Gastrocnemius medialis (tissue), 4 donors: ENCODE data around the gene CAPN13. TPM values are rescaled to one million over a fixed set of nuclear protein-coding genes. Genes with fewer than 3 reads are reported as not detected.

Experiments used
- ATAC-seq, 2 donors: fragments of 150-250 bp; one replicate each; pipeline ENCODE4 v1.9.1; 2016
- DNase-seq, 2 donors: peaks; one replicate each; pipeline ENCODE4 v3.0.0-alpha.2; 2019
- H3K27ac ChIP-seq, 4 donors: fragments of 200-600 bp; sonication (generic); 1 replicate in 1 of 4; 2 replicates in 3 of 4; pipeline ENCODE4 v1.5.1; 2016 to 2018; ENCODE audit warnings: mild to moderate bottlenecking in 2 of 4, moderate library complexity in 1 of 4
- H3K27me3 ChIP-seq, 3 donors: fragments of 200-600 bp; sonication (generic) in 2 of 3; 1 replicate in 1 of 3; 2 replicates in 2 of 3; pipeline versions ENCODE4 v1.5.1 to v1.6.0; 2016 to 2019; ENCODE audit warnings: mild to moderate bottlenecking in 1 of 3, moderate library complexity in 1 of 3
- H3K36me3 ChIP-seq, 2 donors: fragments of 200-600 bp; sonication (generic) in 1 of 2; one replicate each; pipeline ENCODE4 v1.5.1; 2017 to 2018
- H3K4me1 ChIP-seq, 2 donors: fragments of 200-600 bp; sonication (generic) in 1 of 2; one replicate each; pipeline ENCODE4 v1.5.1; 2016 to 2017; ENCODE audit warnings: mild to moderate bottlenecking in 2 of 2
- H3K4me3 ChIP-seq, 4 donors: fragments of 200-600 bp; sonication (generic) in 3 of 4; 1 replicate in 1 of 4; 2 replicates in 3 of 4; pipeline ENCODE4 v1.5.1; 2016 to 2019; ENCODE audit warnings: mild to moderate bottlenecking in 2 of 4
- H3K9me3 ChIP-seq, 3 donors: fragments of 200-600 bp; sonication (generic) in 2 of 3; 1 replicate in 1 of 3; 2 replicates in 2 of 3; pipeline ENCODE4 v1.5.1; 2016 to 2019
- CTCF ChIP-seq, 5 experiments: fragments of 450-650 bp in 3 of 5; fragments of 200-600 bp in 2 of 5; sonication (generic) in 2 of 5; IDR thresholded peaks in 4 of 5; conservative IDR thresholded peaks in 1 of 5; 1 replicate in 4 of 5; 2 replicates in 1 of 5; pipeline ENCODE4 v1.5.1; 2016 to 2019; ENCODE audit warnings: antibody characterized with exemption in 5 of 5, mild to moderate bottlenecking in 3 of 5, moderate library complexity in 3 of 5
- POLR2A ChIP-seq, 2 donors: fragments of 450-650 bp; IDR thresholded peaks; one replicate each; pipeline ENCODE4 v1.6.1; 2017; ENCODE audit warnings: antibody characterized with exemption in 2 of 2, mild to moderate bottlenecking in 2 of 2, moderate library complexity in 2 of 2
- in situ Hi-C, 4 donors: fragments of 200-750 bp; cut with MboI; loops; one replicate each; pipeline versions ENCODE4 v1.15.0 to v1.8.0; 2017; ENCODE audit warnings: low sequenced_read_pairs in 4 of 4
- intact Hi-C: fragments of 100-400 bp; cut with DNase I; formaldehyde crosslinking; loops from one replicate; pipeline ENCODE4 v1.15.1; 2023; ENCODE audit warnings: low total_unique reads
- total RNA-seq, 4 donors: library from RNA; depleted of rRNA; stranded (reverse); fragments of >200 nt; gene quantifications; one replicate each; pipeline versions ENCODE4 v1.1.0 to v1.2.3, GENCODE V29; 2016

CAPN13 gene
- total RNA-seq, 4 donors from 2014 or later: 0.53 TPM; not detected in 3

DNA sequence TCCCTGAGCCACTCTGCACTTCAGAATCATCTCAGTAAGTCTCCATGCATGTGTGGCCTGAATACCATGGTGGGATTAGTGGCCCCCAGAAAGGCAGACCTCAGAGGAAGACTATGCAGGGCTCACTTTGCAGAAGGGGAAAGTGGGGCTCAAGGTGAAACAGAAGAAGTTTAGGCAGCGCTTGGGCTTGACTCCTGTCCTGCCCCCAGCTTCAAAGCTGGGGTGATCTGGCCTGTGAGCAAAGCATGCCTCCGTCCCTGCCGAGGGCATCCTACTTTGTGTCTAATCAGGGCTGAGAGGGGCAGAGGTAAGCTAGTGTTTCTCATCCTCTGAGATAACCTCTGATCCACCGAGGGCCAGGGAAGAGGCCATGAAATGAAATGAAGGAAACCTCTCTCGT, 7.9 kb downstream of the CAPN13 start:
- TF ChIP-seq CTCF (IDR thresholded peaks at IDR 0.05 in 4 of 5, conservative IDR thresholded peaks at IDR 0.05 in 1 of 5) (no peak), POLR2A (IDR thresholded peaks at IDR 0.05) (no peak)
- H3K4me3 ChIP-seq: no peak overlapping the region
- in situ Hi-C loops: no loop called here
- no peak overlapping the region for H3K27ac ChIP-seq
- intact Hi-C loops: no loop called here
- H3K36me3 ChIP-seq: no peaks in the 10 kb centered on the region
- H3K4me1 ChIP-seq: peaks cover 0 to 5% of the 10 kb centered on the region in 2 donors
- DNase-seq: no peak
- H3K9me3 ChIP-seq: no peaks in the 10 kb centered on the region
- no peak for ATAC-seq
- no peaks in the 10 kb centered on the region for H3K27me3 ChIP-seq

DNA sequence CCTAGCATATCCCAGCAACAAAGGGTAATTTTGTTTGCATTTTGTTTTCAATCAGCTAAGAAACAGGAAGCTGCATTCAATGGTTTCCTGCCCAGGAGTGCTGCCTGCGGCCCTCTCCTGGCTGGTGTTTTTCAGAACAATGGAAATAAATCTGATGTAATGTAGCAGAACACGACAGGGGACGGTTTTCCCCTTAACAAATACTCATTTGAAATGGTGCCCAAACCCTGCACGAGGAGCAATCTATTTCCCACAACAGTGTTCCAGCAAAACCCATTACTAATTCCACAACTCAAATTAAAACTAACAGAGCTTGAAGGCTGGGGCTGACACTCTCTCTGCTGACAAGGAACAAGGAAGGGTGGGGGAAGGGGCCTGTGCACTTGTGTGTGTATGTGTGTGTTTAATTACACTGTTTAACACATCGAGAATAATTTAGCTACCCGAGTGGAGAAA, 8.7 kb downstream of the CAPN13 start:
- Histone ChIP-seq H3K4me1 (peaks cover 0 to 5% of the 10 kb centered on the region in 2 donors), H3K4me3 (no peak overlapping the region), H3K27ac (no peak overlapping the region), H3K36me3 (no peaks in the 10 kb centered on the region), H3K27me3 (no peaks in the 10 kb centered on the region), H3K9me3 (no peaks in the 10 kb centered on the region)
- DNase-seq: no peak
- in situ Hi-C loops (no loop called here), intact Hi-C loops (no loop called here)
- TF ChIP-seq CTCF (IDR thresholded peaks at IDR 0.05 in 4 of 5, conservative IDR thresholded peaks at IDR 0.05 in 1 of 5) (no peak), POLR2A (IDR thresholded peaks at IDR 0.05) (no peak)
- ATAC-seq: no peak

GRCh38 chr2:30797381-30798015, 9.7 kb downstream of the CAPN13 start:
- Histone ChIP-seq H3K36me3 (no peaks in the 10 kb centered on the region), H3K9me3 (no peaks in the 10 kb centered on the region), H3K4me3 (no peak overlapping the region), H3K27ac (no peak overlapping the region), H3K27me3 (no peaks in the 10 kb centered on the region), H3K4me1 (peaks cover 0 to 5% of the 10 kb centered on the region in 2 donors)
- no peak for DNase-seq
- in situ Hi-C loops (no loop called here), intact Hi-C loops (no loop called here)
- TF ChIP-seq CTCF (IDR thresholded peaks at IDR 0.05 in 4 of 5, conservative IDR thresholded peaks at IDR 0.05 in 1 of 5) (no peak), POLR2A (IDR thresholded peaks at IDR 0.05) (no peak)
- no peak for ATAC-seq

- peaks cover 0 to 5% of the 10 kb centered on the region in 2 donors for H3K4me1 ChIP-seq
- intact Hi-C loops (no loop called here), in situ Hi-C loops (no loop called here)
- H3K36me3 ChIP-seq: no peaks in the 10 kb centered on the region
- H3K9me3 ChIP-seq: no peaks in the 10 kb centered on the region
- no peak overlapping the region for H3K4me3 ChIP-seq
- ATAC-seq (no peak), DNase-seq (no peak)
- TF ChIP-seq POLR2A (IDR thresholded peaks at IDR 0.05) (no peak), CTCF (IDR thresholded peaks at IDR 0.05 in 4 of 5, conservative IDR thresholded peaks at IDR 0.05 in 1 of 5) (no peak)
- no peak overlapping the region for H3K27ac ChIP-seq
- no peaks in the 10 kb centered on the region for H3K27me3 ChIP-seq
These were observed 10.5 kb downstream of the CAPN13 start for GRCh38 chr2:30796699-30797098.

GRCh38 chr2:30792521-30792920, 14.7 kb downstream of the CAPN13 start:
- no peaks in the 10 kb centered on the region for H3K9me3 ChIP-seq
- DNase-seq: no peak
- intact Hi-C loops (no loop called here), in situ Hi-C loops (no loop called here)
- H3K36me3 ChIP-seq: no peaks in the 10 kb centered on the region
- no peaks in the 10 kb centered on the region for H3K27me3 ChIP-seq
- no peak overlapping the region for H3K27ac ChIP-seq
- no peak for ATAC-seq
- H3K4me1 ChIP-seq: no peaks in the 10 kb centered on the region
- H3K4me3 ChIP-seq: no peak overlapping the region
- no peak for TF ChIP-seq CTCF (IDR thresholded peaks at IDR 0.05 in 4 of 5, conservative IDR thresholded peaks at IDR 0.05 in 1 of 5)
- no peak for TF ChIP-seq POLR2A (IDR thresholded peaks at IDR 0.05)
